MM.1S (cell line): Measurements from ENCODE around the gene ANKRD44.

Experiments used
- CTCF ChIP-seq: fragments of 300-600 bp; sonication (generic); IDR thresholded peaks from 2 replicates; pipeline ENCODE4 v1.5.1; 2016; ENCODE audit warnings: antibody characterized with exemption, low read length, mixed read lengths
- EZH2 ChIP-seq: fragments of 300-600 bp; sonication (generic); optimal IDR thresholded peaks from 2 replicates; pipeline ENCODE3; 2017; ENCODE audit warnings: low read depth, mild to moderate bottlenecking, antibody characterized with exemption, low read length, mixed read lengths
- EZH2phosphoT487 ChIP-seq: fragments of 300-600 bp; sonication (generic); IDR thresholded peaks from 2 replicates; pipeline ENCODE4 v1.6.1; 2018; ENCODE audit warnings: antibody characterized with exemption, low read length

- no peak for TF ChIP-seq CTCF
- TF ChIP-seq EZH2: no peak
- TF ChIP-seq EZH2phosphoT487: no peak
Observed at GRCh38 chr2:196966061-196966460, 344.5 kb downstream of the ANKRD44 start.
